ENCODE data around the gene TDRD9.
A peak's percentile ranks its signal among the peaks of the same experiment; 100 is the strongest.
"Not testable (repeated sequence)": the region's sequence is repeated elsewhere in the genome, so short reads cannot be mapped to it uniquely, and the experiment has no call there.

The TDRD9 gene

GRCh38 chr14:103925316-103925715 lies 2.9 kb upstream of the TDRD9 start:
- DNase-seq = no peak

- DNase-seq = no peak
These were observed 690 bp upstream of the TDRD9 start for GRCh38 chr14:103927566-103927965.

GRCh38 chr14:103930051-103930604 lies 1.9 kb downstream of the TDRD9 start:
- DNase-seq = no peak

GRCh38 chr14:103931422-103931821 lies 3.2 kb downstream of the TDRD9 start:
- no peak for DNase-seq

GRCh38 chr14:103932791-103933490 lies 4.7 kb downstream of the TDRD9 start:
- no peak for DNase-seq

GRCh38 chr14:103935102-103935501 lies 6.8 kb downstream of the TDRD9 start:
- no peak for DNase-seq

- DNase-seq = no peak
These were observed 13.2 kb downstream of the TDRD9 start for GRCh38 chr14:103941462-103941861.

- no peak for DNase-seq
These were observed 13.9 kb downstream of the TDRD9 start, which contains the start of gene RD3L for GRCh38 chr14:103941973-103942736. Gene RD3L, minus strand, starts transcription at chr14:103942529. Its CDS starts 834 bp downstream, at chr14:103941695.

GRCh38 chr14:103943673-103944072 lies 15.4 kb downstream of the TDRD9 start:
- DNase-seq = peak; percentile 83

GRCh38 chr14:103946975-103947374 lies 18.7 kb downstream of the TDRD9 start:
- no peak for DNase-seq

GRCh38 chr14:103948442-103948841 lies 20.2 kb downstream of the TDRD9 start:
- no peak for DNase-seq

- DNase-seq = no peak
These were observed 21.0 kb downstream of the TDRD9 start for GRCh38 chr14:103949131-103949790.

- no peak for DNase-seq
These were observed 32.3 kb downstream of the TDRD9 start for GRCh38 chr14:103960457-103961055.

- DNase-seq = no peak
These were observed 33.8 kb downstream of the TDRD9 start for GRCh38 chr14:103961928-103962578.

- no peak for DNase-seq
These were observed 38.4 kb downstream of the TDRD9 start for GRCh38 chr14:103966631-103967030.

- DNase-seq = no peak
These were observed 41.7 kb downstream of the TDRD9 start for GRCh38 chr14:103969961-103970360.

GRCh38 chr14:103973354-103973753 lies 45.1 kb downstream of the TDRD9 start:
- DNase-seq = no peak

GRCh38 chr14:103974575-103974974 lies 46.3 kb downstream of the TDRD9 start:
- DNase-seq = no peak

- DNase-seq = not testable (repeated sequence)
These were observed 52.5 kb downstream of the TDRD9 start for GRCh38 chr14:103980623-103981238.

GRCh38 chr14:103984196-103984595 lies 55.9 kb downstream of the TDRD9 start:
- DNase-seq = no peak

GRCh38 chr14:103989034-103989433 lies 60.8 kb downstream of the TDRD9 start:
- no peak for DNase-seq

- no peak for DNase-seq
These were observed 61.7 kb downstream of the TDRD9 start for GRCh38 chr14:103989964-103990363.

All from DMS79 (cell line).